IgD-negative memory B cell (primary cell): ENCODE data around the gene MYORG. TPM values are rescaled to one million over a fixed set of nuclear protein-coding genes. Genes with fewer than 3 reads are reported as not detected.
A peak's percentile ranks its signal among the peaks of the same experiment; 100 is the strongest.
"Not testable (repeated sequence)": the region's sequence is repeated elsewhere in the genome, so short reads cannot be mapped to it uniquely, and the experiment has no call there.

Experiments
- H3K27ac Mint-ChIP-seq, 3 donors: one replicate each; pipeline ENCODE4 v1.8.0; 2020 to 2022; ENCODE audit warnings: mild to moderate bottlenecking in 3 of 3, mixed read lengths in 3 of 3, moderate library complexity in 1 of 3
- H3K27me3 Mint-ChIP-seq: one replicate; pipeline ENCODE4 v1.8.0; 2021; ENCODE audit warnings: mixed read lengths
- H3K36me3 Mint-ChIP-seq: one replicate; pipeline ENCODE4 v1.8.0; 2020; ENCODE audit warnings: mild to moderate bottlenecking, mixed read lengths
- H3K4me1 Mint-ChIP-seq, 3 donors: one replicate each; pipeline ENCODE4 v1.8.0; 2020 to 2022; ENCODE audit warnings: mixed read lengths in 3 of 3, mild to moderate bottlenecking in 1 of 3
- H3K4me3 Mint-ChIP-seq, 4 donors: one replicate each; pipeline ENCODE4 v1.8.0; 2020 to 2022; ENCODE audit warnings: mild to moderate bottlenecking in 4 of 4, mixed read lengths in 4 of 4, moderate library complexity in 3 of 4
- H3K9me3 Mint-ChIP-seq, 3 donors: one replicate each; pipeline ENCODE4 v1.8.0; 2020 to 2021; ENCODE audit warnings: mixed read lengths in 3 of 3, mild to moderate bottlenecking in 1 of 3
- polyA plus RNA-seq: library from polyadenylated mRNA; unstranded; fragments of 300-500 nt; fragmentation: Illumina TruSeq; gene quantifications from one replicate; pipeline ENCODE4 v1.2.3, GENCODE V29; 2021

The MYORG gene
- polyA plus RNA-seq, 1 donor from 2014 or later = 0.19 TPM

DNA sequence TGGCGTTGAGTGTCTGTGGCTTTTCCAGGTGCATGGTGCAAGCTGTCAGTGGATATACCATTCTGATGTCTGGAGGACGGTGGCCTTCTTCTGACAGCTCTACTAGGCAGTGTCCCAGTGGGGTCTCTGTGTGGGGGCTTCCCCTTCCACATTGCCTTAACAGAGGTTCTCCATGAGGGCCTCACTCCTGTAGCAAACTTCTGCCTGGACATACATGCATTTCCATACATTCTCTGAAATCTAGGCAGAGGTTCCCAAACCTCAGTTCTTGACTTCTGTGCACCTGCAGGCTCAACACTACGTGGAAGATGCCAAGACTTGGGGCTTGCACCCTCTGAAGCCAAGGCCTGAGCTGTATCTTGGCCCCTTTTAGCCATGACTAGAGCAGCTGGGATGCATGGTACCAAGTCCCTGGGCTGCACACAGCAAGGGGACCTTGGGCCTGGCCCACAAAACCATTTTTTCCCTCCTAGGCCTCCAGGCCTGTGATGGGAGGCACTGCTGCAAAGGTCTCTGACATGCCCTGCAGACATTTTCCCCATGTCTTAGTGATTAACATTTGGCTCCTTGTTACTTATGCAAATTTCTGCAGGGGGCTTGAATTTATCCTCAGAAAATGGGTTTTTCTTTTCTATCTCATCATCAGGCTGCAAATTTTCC, 8.8 kb downstream of the MYORG start:
- not testable (repeated sequence) for H3K9me3 Mint-ChIP-seq, H3K4me3 Mint-ChIP-seq

DNA sequence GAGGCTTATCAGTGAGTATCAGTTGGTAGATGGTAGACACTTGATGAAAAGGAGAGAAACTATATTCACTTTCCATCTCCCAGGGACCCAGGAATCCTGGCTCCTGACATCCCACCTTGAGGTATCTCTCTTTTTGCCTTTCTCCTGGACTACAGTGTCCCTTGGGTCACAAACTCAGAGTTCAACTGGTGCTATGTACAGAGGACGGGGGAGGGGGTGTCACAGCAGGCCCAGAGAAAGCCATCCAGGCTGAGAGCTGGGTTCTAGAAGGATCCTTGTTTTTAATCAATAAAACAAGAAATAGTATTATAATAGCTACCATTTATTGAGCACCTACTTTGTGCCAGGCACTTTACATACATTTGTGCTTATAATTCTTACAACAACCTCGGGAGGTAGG, 10.3 kb downstream of the MYORG start:
- peaks cover 0 to 4% (median 0%) of the 10 kb centered on the region in 3 donors for H3K9me3 Mint-ChIP-seq
- H3K4me3 Mint-ChIP-seq = no peak overlapping the region
- no peaks in the 10 kb centered on the region for H3K27me3 Mint-ChIP-seq

More for the DNA sequence above, 8.8 kb downstream of the MYORG start:
- H3K4me1 Mint-ChIP-seq, H3K27ac Mint-ChIP-seq, H3K36me3 Mint-ChIP-seq, H3K27me3 Mint-ChIP-seq: not testable (repeated sequence)

DNA sequence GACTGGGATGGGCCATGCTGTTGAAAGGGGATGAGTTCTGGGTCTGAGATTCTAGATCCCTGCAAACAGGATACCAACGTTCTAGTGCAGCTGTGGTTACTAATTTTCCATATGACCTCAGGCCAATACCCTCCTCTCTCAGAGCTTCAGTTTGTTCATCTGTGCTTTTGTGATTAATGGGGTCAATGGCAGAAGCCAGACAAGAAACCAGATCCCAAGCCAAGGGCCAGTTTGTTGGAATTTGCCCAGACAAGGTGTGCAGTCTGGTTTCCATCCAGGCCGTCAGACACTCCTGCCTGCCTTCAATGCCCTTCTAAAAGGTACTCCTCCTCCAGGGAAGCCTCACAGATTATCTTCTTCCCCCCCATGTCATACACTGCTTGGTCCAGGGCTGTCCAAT, 11.4 kb downstream of the MYORG start:
- Mint-ChIP-seq H3K27ac (no peak overlapping the region), H3K9me3 (peaks cover 0 to 4% (median 0%) of the 10 kb centered on the region in 3 donors), H3K4me3 (no peak overlapping the region), H3K27me3 (no peaks in the 10 kb centered on the region), H3K4me1 (no peaks in the 10 kb centered on the region), H3K36me3 (peaks cover 8% of the 10 kb centered on the region)

More for the DNA sequence above, 10.3 kb downstream of the MYORG start:
- Mint-ChIP-seq H3K27ac (no peak overlapping the region), H3K36me3 (peaks cover 8% of the 10 kb centered on the region), H3K4me1 (no peaks in the 10 kb centered on the region)

DNA sequence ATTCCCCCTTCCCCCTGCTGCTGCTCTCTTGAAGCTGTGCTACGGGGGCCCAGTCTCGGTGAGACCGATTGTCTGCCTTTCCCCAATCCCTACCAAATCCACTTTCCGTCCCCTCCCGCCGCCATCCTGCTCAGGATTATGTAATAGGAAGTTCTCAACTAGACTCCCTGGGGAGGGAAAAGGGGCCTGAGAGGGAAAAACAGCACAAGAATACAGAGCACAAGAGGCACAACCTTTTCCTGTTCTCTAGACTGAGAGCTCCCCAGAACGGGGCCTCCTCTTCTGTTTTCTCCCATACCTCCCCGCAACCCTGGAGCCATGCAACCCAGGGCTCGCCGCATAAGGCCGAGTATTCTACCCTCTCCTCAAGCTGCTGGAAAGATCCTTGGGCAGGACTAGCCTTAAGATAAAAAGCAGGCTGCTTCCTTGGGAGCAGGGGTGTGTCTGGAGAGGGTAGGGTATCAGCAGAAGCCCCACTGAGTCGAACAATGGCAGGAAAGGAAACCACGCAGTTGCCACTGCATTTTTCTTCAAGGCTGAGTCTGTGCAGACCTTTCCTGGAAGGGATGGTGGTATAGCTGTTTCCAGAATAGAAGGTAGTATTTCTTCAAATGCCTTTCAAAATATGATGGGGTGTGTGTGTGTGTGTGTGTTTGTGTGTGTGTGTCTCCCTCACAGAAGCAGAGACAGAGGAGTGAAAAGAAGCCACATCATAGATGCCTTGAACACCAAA, 12.9 kb downstream of the MYORG start:
- Mint-ChIP-seq H3K4me1 (no peaks in the 10 kb centered on the region), H3K4me3 (no peak overlapping the region), H3K27me3 (no peaks in the 10 kb centered on the region), H3K9me3 (peaks cover 0 to 4% (median 0%) of the 10 kb centered on the region in 3 donors), H3K36me3 (peaks cover 8% of the 10 kb centered on the region), H3K27ac (no peak overlapping the region)

DNA sequence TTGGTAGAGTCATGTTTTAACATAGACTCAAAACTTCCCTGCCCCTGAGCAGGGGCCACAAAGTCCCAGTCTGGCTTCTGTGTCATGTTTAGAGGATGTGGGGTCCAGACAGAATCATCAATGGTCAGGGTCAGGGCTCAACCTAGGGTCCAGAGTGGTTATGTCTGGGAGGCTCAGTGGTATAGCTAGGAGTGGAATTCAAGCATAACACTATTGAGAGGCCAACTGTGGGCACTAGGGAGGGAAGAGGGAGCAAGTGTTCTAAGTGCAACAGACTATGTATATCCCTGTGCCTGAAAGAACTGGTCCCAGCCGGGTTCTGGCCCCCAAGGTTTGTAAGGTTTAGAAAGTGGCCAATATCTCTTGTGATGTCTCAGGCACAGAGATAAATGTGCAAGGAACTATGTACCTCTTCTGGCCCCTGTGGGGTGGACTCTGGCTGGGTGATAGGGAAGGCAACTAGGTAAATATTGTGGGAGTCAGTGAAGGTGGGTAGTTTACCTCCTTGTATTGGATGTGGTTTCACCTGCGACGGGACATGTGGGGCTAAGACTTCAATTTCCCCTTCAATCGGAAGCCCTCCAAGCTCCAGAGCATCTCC, 14.0 kb downstream of the MYORG start:
- Mint-ChIP-seq H3K4me1 (no peaks in the 10 kb centered on the region), H3K36me3 (peaks cover 8% of the 10 kb centered on the region), H3K27ac (peak overlapping the region in 1 of 3 donors; percentile 44)

DNA sequence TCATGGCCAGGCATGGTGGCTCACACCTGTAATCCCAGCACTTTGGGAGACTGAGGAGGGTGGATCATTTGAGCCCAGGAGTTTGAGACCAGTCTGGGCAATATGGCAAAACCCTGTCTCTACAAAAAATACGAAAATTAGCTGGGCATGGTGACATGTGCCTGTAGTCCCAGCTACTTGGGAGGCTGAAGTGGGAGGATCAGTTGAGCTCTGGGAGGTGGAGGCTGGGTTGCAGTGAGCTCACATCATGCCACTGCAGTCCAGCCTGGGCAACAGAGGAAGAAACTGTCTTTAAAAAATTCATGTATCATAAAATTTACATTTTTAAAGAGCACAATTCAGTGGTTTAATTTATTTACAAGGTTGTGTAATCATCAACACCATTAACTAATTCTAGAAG, 23.7 kb downstream of the MYORG start:
- H3K4me3 Mint-ChIP-seq, H3K27ac Mint-ChIP-seq, H3K27me3 Mint-ChIP-seq, H3K4me1 Mint-ChIP-seq: not testable (repeated sequence)
- H3K9me3 Mint-ChIP-seq = peaks cover 3 to 13% (median 5%) of the 10 kb centered on the region in 3 donors
- peaks cover 18% of the 10 kb centered on the region for H3K36me3 Mint-ChIP-seq

More for the DNA sequence above, 14.0 kb downstream of the MYORG start:
- H3K9me3 Mint-ChIP-seq = peaks cover 1 to 4% (median 3%) of the 10 kb centered on the region in 3 donors
- H3K27me3 Mint-ChIP-seq = no peaks in the 10 kb centered on the region
- no peak overlapping the region for H3K4me3 Mint-ChIP-seq

DNA sequence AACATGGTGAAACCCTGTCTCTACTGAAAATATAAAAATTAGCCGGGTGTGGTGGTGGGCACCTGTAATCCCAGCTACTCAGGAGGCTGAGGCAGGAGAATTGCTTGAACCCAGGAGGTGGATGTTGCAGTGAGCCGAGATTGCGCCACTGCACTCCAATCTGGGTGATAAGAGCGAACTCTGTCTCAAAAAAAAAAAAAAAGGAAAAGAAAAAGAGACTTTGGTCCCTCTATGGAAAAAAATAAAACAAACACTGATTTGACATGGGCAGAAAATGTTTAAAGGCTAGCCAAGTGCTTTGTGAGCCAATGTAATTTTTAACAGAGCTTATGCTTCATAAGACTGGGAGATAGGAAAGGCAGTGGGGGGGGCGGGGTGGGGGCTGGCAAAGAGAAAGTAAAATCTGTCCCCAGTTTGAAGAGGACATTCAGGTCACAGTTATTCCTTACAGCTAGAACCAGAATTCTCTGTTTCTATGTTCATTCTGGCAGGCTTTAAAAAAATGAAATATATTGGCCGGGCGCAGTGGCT, 24.5 kb downstream of the MYORG start:
- H3K4me3 Mint-ChIP-seq, H3K27ac Mint-ChIP-seq, H3K27me3 Mint-ChIP-seq, H3K4me1 Mint-ChIP-seq, H3K9me3 Mint-ChIP-seq: not testable (repeated sequence)
- H3K36me3 Mint-ChIP-seq = peaks cover 18% of the 10 kb centered on the region

DNA sequence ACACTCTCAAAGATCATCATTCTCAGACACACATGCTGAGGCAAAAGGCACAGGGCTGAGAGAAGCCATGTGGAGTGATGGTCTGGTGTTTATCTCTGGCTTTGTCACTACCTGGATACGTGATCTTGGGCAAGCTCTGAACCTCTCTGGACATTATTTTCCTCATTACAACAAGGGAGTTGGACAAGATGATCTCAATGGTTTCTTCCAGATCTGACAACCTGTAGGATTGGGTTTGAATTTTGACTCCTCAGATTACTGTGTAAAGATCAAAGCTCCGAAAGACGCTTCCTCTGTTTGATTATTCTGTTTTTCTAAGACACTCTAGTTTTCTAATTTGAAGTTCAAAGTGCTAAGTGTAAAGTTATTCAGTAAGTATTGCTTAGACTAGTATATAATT, 27.4 kb downstream of the MYORG start:
- H3K36me3 Mint-ChIP-seq = peaks cover 9% of the 10 kb centered on the region
- H3K4me1 Mint-ChIP-seq = no peaks in the 10 kb centered on the region
- H3K4me3 Mint-ChIP-seq = no peak overlapping the region
- H3K27ac Mint-ChIP-seq = no peak overlapping the region
- H3K9me3 Mint-ChIP-seq = no peaks in the 10 kb centered on the region
- no peaks in the 10 kb centered on the region for H3K27me3 Mint-ChIP-seq

DNA sequence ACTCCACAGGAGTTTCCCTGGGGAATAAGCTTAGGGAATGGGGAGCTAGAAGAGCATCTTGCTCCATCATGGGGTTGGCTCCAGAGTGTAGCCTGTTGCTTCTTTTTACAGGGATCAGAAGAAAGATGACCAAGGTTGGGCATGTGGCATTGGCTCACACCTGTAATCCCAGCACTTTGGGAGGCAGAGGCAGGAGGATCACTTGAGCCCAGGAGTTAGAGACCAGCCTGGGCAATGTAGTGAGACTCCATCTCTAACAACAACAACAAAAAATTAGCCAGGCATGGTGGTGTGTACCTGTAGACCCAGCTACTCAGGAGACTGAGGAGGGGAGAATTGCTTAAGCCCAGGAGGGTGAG, 28.9 kb downstream of the MYORG start:
- Mint-ChIP-seq H3K4me1 (no peaks in the 10 kb centered on the region), H3K27ac (no peak overlapping the region), H3K36me3 (peaks cover 11% of the 10 kb centered on the region), H3K27me3 (no peaks in the 10 kb centered on the region), H3K9me3 (no peaks in the 10 kb centered on the region), H3K4me3 (no peak overlapping the region)

DNA sequence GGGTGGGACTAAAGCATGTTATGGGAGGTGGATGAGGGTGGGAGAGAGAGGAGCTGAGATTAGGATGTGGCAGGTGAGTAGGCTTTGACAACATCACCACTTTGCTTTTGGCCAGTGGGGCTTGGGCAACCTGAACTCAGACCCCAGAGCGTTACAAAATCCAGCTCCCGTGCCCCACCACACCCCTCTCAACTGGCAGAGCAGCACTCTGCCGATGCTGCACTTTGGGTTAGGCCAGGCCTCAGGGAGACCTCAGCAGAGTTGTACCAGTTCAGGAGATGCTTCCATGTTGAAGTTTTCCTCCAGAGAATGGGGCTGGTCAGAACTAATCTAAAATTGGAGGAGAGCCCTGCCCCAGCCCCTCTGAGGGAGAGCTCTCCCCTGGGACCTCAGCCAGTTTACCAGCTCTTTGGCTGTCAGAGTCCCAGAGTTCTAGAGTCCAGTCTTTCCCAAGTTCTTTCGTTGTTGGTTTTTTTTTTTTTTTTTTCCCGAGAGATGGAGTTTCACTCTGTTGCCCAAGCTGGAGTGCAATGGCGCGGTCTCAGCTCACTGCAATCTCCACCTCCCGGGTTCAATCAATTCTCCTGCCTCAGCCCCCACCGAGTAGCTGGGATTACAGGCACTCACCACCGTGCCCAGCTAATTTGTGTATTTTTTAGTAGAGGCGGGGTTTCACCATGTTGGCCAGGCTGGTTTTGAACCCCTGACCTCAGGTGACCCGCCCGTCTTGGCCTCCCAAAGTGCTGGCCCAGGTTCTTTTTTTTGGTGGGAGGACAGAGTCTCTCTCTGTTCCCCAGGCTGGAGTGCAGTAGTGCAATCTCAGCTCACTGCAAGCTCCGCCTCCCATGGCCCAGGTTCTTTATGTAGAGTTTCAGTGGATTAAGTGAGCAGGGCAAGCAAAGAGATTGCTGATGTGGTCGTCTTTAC, 29.6 kb downstream of the MYORG start:
- no peak overlapping the region for H3K27ac Mint-ChIP-seq
- H3K4me1 Mint-ChIP-seq = no peaks in the 10 kb centered on the region
- no peak overlapping the region for H3K4me3 Mint-ChIP-seq
- no peaks in the 10 kb centered on the region for H3K9me3 Mint-ChIP-seq
- H3K27me3 Mint-ChIP-seq = no peaks in the 10 kb centered on the region
- peaks cover 11% of the 10 kb centered on the region for H3K36me3 Mint-ChIP-seq

DNA sequence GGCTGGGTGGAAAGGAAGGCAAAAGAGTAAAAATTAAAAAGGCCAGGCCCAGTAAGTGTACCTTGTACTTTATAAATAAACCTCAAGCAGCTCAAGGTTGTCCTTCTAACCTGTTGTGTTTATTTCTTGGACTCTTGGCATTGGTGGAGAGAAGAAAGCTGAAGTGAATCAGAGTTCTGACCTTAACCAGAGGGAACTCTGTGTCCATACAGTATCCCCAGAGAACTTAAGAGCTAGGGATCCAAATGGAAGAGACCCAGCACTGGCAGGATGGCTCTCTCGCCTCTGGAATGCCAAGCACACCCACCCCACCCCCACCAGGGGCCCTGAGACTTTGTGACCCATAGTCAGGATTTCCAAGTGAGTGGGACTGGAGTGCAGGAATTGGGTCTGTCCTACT, 33.1 kb downstream of the MYORG start:
- H3K9me3 Mint-ChIP-seq = no peaks in the 10 kb centered on the region
- no peak overlapping the region for H3K27ac Mint-ChIP-seq
- H3K36me3 Mint-ChIP-seq = peaks cover 7% of the 10 kb centered on the region
- no peak overlapping the region for H3K4me3 Mint-ChIP-seq
- H3K27me3 Mint-ChIP-seq = no peaks in the 10 kb centered on the region
- H3K4me1 Mint-ChIP-seq = peaks cover 0 to 1% (median 0%) of the 10 kb centered on the region in 3 donors

DNA sequence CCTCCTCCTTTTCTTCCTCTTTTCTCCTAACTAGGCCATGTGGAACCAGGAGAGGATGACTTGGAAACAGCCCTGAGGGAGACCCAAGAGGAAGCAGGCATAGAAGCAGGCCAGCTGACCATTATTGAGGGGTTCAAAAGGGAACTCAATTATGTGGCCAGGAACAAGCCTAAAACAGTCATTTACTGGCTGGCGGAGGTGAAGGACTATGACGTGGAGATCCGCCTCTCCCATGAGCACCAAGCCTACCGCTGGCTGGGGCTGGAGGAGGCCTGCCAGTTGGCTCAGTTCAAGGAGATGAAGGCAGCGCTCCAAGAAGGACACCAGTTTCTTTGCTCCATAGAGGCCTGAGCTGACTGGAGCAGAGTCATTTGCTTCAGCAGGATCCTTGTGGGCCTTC, 33.6 kb downstream of the MYORG start:
- Mint-ChIP-seq H3K27me3 (no peaks in the 10 kb centered on the region), H3K36me3 (peaks cover 7% of the 10 kb centered on the region), H3K4me1 (peaks cover 0 to 1% (median 0%) of the 10 kb centered on the region in 3 donors), H3K9me3 (no peaks in the 10 kb centered on the region), H3K4me3 (no peak overlapping the region), H3K27ac (no peak overlapping the region)

DNA sequence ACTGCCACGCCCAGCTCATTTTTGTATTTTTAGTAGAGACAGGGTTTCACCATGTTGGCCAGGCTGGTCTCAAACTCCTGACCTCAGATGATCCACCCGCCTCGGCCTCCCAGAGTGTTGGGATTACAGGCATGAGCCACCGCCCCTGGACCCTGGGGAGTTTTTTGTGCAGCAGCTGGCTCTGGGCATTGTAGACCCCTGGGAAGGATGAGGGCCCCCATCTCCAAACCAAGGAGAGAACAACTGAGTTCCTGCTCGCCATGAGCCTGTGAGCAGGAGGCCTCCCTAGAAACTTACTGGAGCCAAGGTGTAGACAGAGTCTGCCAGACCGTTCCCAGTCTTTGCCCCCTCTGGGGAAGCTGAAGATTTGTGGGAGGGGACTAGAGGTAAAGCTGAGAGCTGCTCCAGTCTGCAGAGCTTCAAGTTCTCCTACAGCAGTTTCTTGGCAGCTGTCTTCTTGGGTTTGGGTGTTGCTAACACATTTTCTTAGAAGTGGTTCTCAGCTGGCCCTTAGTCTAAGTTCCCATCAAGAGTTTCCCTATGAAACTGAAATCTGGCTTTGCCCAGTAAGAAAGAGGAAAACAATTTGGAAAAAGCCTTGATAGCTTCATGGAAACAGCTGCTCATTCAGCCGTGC, 34.9 kb downstream of the MYORG start:
- no peaks in the 10 kb centered on the region for H3K27me3 Mint-ChIP-seq

DNA sequence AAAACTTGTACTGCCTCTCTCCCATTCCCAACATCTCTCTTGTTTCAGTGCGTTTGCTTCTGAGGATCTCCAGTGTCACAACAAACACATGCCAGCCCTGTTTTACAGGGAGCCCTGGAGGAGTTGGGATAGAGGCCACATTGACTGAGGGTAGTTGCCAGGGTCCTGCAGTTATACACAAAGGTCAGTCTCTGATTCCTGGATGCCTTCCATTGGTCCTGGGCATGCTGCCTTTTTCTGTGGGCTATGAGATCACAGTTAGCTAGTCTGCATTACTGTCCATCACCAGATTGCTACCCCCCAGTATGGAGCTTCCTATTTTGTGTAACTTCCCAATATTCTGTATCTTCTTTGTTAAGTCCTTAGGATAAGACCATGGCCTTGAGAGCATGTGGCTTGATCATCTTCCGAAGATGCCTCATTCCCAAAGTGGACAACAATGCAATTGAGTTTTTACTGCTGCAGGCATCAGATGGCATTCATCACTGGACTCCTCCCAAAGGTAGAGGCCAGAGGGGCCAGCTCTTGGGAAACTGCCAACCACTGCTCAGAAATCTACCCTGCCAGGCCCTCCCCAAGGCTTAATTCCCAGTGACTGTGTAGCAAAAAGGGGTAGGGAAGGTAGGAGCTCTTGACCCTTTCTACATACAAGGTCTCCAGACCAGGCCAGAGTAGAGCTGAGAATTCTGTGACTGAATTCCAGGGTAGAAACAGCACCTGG, 37.9 kb downstream of the MYORG start:
- H3K27me3 Mint-ChIP-seq = no peaks in the 10 kb centered on the region
- no peaks in the 10 kb centered on the region for H3K9me3 Mint-ChIP-seq
- H3K4me3 Mint-ChIP-seq = no peak overlapping the region
- H3K4me1 Mint-ChIP-seq = peaks cover 0 to 1% (median 0%) of the 10 kb centered on the region in 3 donors
- peaks cover 5% of the 10 kb centered on the region for H3K36me3 Mint-ChIP-seq
- H3K27ac Mint-ChIP-seq = no peak overlapping the region

More for the DNA sequence above, 34.9 kb downstream of the MYORG start:
- Mint-ChIP-seq H3K4me3 (no peak overlapping the region), H3K27ac (no peak overlapping the region), H3K4me1 (peaks cover 0 to 1% (median 0%) of the 10 kb centered on the region in 3 donors), H3K36me3 (peaks cover 3% of the 10 kb centered on the region), H3K9me3 (no peaks in the 10 kb centered on the region)
